B cell (primary cell): ENCODE measurements around the gene ZNF764. TPM values are rescaled to one million over a fixed set of nuclear protein-coding genes. Genes with fewer than 3 reads are reported as not detected.

Experiments used
- polyA plus RNA-seq: library from polyadenylated mRNA; depleted of rRNA; stranded (reverse); fragments of >200 nt; gene quantifications from 2 replicates; pipeline ENCODE4 v1.2.3, GENCODE V29; 2012
- small RNA-seq: library from RNA; depleted of rRNA; stranded (forward); fragments of <200 nt; gene quantifications from one replicate; pipeline ENCODE3, GENCODE V24; 2012; ENCODE audit warnings: low replicate concordance, low read depth; ENCODE audit not compliant: insufficient read length
- total RNA-seq, 2 donors: library from RNA; stranded (reverse); fragments of 120-200 nt in 1 of 2; gene quantifications; 1 replicate in 1 of 2; 2 replicates in 1 of 2; pipeline versions ENCODE4 v1.2.3 to v1.2.4, GENCODE V29; 2013 to 2022

The ZNF764 gene
- total and polyA plus RNA-seq, 2 donors (not counting 1 experiment from before 2014, with no cell fraction given), result 12.6 to 20.9 TPM

Small RNA genes lying within 50 kb of the gene (small RNA-seq; reads per million reads assigned to genes)
- gene AC093249.4, result not detected
- not detected for gene MIR4518

Other genes starting within 250 kb of the ZNF764 start
- 80.1 and 82.0 TPM in 2 replicates for gene CD2BP2, start 203.1 kb downstream of the ZNF764 start, total RNA-seq
- 26.1 and 28.1 TPM in 2 replicates for gene CD2BP2, start 203.1 kb downstream of the ZNF764 start, polyA plus RNA-seq
- 53.0 and 58.0 TPM in 2 replicates for gene TBC1D10B, start 187.9 kb downstream of the ZNF764 start, total RNA-seq
- 22.2 and 23.5 TPM in 2 replicates for gene TBC1D10B, start 187.9 kb downstream of the ZNF764 start, polyA plus RNA-seq
- not detected in 2 replicates for gene MYL11, start 183.6 kb downstream of the ZNF764 start, total RNA-seq
- gene MYL11, start 183.6 kb downstream of the ZNF764 start, polyA plus RNA-seq, result 1.7 and 3.6 TPM in 2 replicates
- 150 and 154 TPM in 2 replicates for gene SEPTIN1, start 175.8 kb downstream of the ZNF764 start, total RNA-seq
- 270 and 302 TPM in 2 replicates for gene SEPTIN1, start 175.8 kb downstream of the ZNF764 start, polyA plus RNA-seq
- gene ZNF48, start 163.0 kb downstream of the ZNF764 start, total RNA-seq, result 13.3 and 14.2 TPM in 2 replicates
- gene ZNF48, start 163.0 kb downstream of the ZNF764 start, polyA plus RNA-seq, result 4.0 and 8.4 TPM in 2 replicates
- 6.6 and 8.3 TPM in 2 replicates for gene ZNF771, start 150.8 kb downstream of the ZNF764 start, total RNA-seq
- 3.7 and 4.1 TPM in 2 replicates for gene ZNF771, start 150.8 kb downstream of the ZNF764 start, polyA plus RNA-seq
- 25.0 and 28.9 TPM in 2 replicates for gene DCTPP1, start 128.3 kb downstream of the ZNF764 start, total RNA-seq
- gene DCTPP1, start 128.3 kb downstream of the ZNF764 start, polyA plus RNA-seq, result 26.0 and 30.3 TPM in 2 replicates
- gene SEPHS2, start 112.5 kb downstream of the ZNF764 start, total RNA-seq, result 62.2 and 63.2 TPM in 2 replicates
- gene SEPHS2, start 112.5 kb downstream of the ZNF764 start, polyA plus RNA-seq, result 8.1 and 13.8 TPM in 2 replicates
- 176 and 184 TPM in 2 replicates for gene ITGAL, start 85.6 kb downstream of the ZNF764 start, total RNA-seq
- gene ITGAL, start 85.6 kb downstream of the ZNF764 start, polyA plus RNA-seq, result 110 and 118 TPM in 2 replicates
- gene ZNF768, start 31.8 kb downstream of the ZNF764 start, total RNA-seq, result 33.3 and 36.5 TPM in 2 replicates
- gene ZNF768, start 31.8 kb downstream of the ZNF764 start, polyA plus RNA-seq, result 16.8 and 24.8 TPM in 2 replicates
- 17.3 and 27.1 TPM in 2 replicates for gene ZNF747, start 23.5 kb downstream of the ZNF764 start, total RNA-seq
- 7.3 and 9.7 TPM in 2 replicates for gene ZNF747, start 23.5 kb downstream of the ZNF764 start, polyA plus RNA-seq
- gene ZNF688, start 13.3 kb upstream of the ZNF764 start, total RNA-seq, result 23.1 and 24.9 TPM in 2 replicates
- 15.9 and 20.6 TPM in 2 replicates for gene ZNF688, start 13.3 kb upstream of the ZNF764 start, polyA plus RNA-seq
- 39.7 and 44.6 TPM in 2 replicates for gene ZNF785, start 27.3 kb upstream of the ZNF764 start, total RNA-seq
- 9.6 and 12.2 TPM in 2 replicates for gene ZNF785, start 27.3 kb upstream of the ZNF764 start, polyA plus RNA-seq
- 11.9 and 12.4 TPM in 2 replicates for gene ZNF689, start 52.0 kb upstream of the ZNF764 start, total RNA-seq
- gene ZNF689, start 52.0 kb upstream of the ZNF764 start, polyA plus RNA-seq, result 8.1 and 9.6 TPM in 2 replicates
- 92.7 and 95.8 TPM in 2 replicates for gene PRR14, start 92.6 kb upstream of the ZNF764 start, total RNA-seq
- 62.4 and 63.5 TPM in 2 replicates for gene PRR14, start 92.6 kb upstream of the ZNF764 start, polyA plus RNA-seq
- gene FBRS, start 100.1 kb upstream of the ZNF764 start, total RNA-seq, result 191 and 194 TPM in 2 replicates
- gene FBRS, start 100.1 kb upstream of the ZNF764 start, polyA plus RNA-seq, result 68.3 and 84.4 TPM in 2 replicates
- gene SRCAP, start 140.8 kb upstream of the ZNF764 start, total RNA-seq, result 142 and 145 TPM in 2 replicates
- gene SRCAP, start 140.8 kb upstream of the ZNF764 start, polyA plus RNA-seq, result 20.9 and 21.4 TPM in 2 replicates
- gene PHKG2, start 190.1 kb upstream of the ZNF764 start, total RNA-seq, result 54.1 and 55.7 TPM in 2 replicates
- 79.0 and 80.8 TPM in 2 replicates for gene PHKG2, start 190.1 kb upstream of the ZNF764 start, polyA plus RNA-seq
- 9.3 and 11.7 TPM in 2 replicates for gene CFAP119, start 203.7 kb upstream of the ZNF764 start, total RNA-seq
- gene CFAP119, start 203.7 kb upstream of the ZNF764 start, polyA plus RNA-seq, result 8.5 and 10.4 TPM in 2 replicates
- gene RNF40, start 203.9 kb upstream of the ZNF764 start, total RNA-seq, result 120 and 121 TPM in 2 replicates
- 41.8 and 44.3 TPM in 2 replicates for gene RNF40, start 203.9 kb upstream of the ZNF764 start, polyA plus RNA-seq
- gene ZNF629, start 228.8 kb upstream of the ZNF764 start, total RNA-seq, result 6.4 and 6.9 TPM in 2 replicates
- gene ZNF629, start 228.8 kb upstream of the ZNF764 start, polyA plus RNA-seq, result 0.82 and 1.2 TPM in 2 replicates